ENCODE results near the gene MMAB.

DNA sequence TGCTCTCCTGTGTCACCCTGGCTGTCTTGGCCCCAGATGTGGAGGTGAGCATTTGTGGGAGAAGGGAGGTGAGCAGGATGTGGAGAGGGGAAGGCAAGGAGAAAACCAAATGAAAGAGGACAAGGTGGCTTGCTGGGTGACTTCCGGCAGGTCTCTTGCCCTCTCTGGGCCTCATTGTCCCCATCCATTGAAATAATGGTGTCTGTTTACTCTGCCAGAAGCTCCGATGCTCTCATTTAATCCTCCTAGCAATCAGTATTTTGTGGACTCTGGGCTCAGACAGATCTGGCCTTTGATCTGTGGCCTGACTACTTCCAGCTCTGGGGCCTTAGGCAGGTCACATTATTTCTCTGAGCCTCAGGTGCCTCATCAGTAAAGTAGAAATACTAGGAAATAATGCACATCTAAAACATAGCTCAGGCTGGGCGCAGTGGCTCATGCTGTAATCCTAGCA lies 30.9 kb upstream of the MMAB start:
- TF ChIP-seq, protein P1, sequence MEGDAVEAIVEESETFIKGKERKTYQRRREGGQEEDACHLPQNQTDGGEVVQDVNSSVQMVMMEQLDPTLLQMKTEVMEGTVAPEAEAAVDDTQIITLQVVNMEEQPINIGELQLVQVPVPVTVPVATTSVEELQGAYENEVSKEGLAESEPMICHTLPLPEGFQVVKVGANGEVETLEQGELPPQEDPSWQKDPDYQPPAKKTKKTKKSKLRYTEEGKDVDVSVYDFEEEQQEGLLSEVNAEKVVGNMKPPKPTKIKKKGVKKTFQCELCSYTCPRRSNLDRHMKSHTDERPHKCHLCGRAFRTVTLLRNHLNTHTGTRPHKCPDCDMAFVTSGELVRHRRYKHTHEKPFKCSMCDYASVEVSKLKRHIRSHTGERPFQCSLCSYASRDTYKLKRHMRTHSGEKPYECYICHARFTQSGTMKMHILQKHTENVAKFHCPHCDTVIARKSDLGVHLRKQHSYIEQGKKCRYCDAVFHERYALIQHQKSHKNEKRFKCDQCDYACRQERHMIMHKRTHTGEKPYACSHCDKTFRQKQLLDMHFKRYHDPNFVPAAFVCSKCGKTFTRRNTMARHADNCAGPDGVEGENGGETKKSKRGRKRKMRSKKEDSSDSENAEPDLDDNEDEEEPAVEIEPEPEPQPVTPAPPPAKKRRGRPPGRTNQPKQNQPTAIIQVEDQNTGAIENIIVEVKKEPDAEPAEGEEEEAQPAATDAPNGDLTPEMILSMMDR (IDR thresholded peaks at IDR 0.05) = no peak
- TF ChIP-seq POLR2AphosphoS5 (IDR thresholded peaks at IDR 0.05) = no peak

All from transverse colon (tissue), 4 donors.